Liver (tissue), 9 donors: Measurements from ENCODE around the gene FOXN3. TPM values are rescaled to one million over a fixed set of nuclear protein-coding genes. Genes with fewer than 3 reads are reported as not detected.

ENCODE experiments used
- DNase-seq: peaks from one replicate; pipeline ENCODE4 v3.0.0-alpha.2; 2017; ENCODE audit warnings: low spot score
- H3K27ac ChIP-seq, 2 donors: one replicate each; pipeline ENCODE4 v1.7.0; 2013; ENCODE audit warnings: inconsistent platforms in 2 of 2, low read length in 2 of 2, control low read depth in 1 of 2, low read depth in 1 of 2, mild to moderate bottlenecking in 1 of 2
- H3K27me3 ChIP-seq, 4 donors: one replicate each; pipeline versions ENCODE4 v1.6.1 to v1.7.0; 2013; ENCODE audit warnings: low read length in 3 of 4, inconsistent platforms in 1 of 4, mild to moderate bottlenecking in 1 of 4, moderate library complexity in 1 of 4; ENCODE audit not compliant: control insufficient read depth in 4 of 4, insufficient read depth in 4 of 4
- H3K36me3 ChIP-seq, 4 donors: one replicate each; pipeline versions ENCODE4 v1.6.1 to v1.7.0; 2013; ENCODE audit warnings: low read length in 3 of 4, mild to moderate bottlenecking in 3 of 4, low read depth in 1 of 4, moderate library complexity in 1 of 4; ENCODE audit not compliant: control insufficient read depth in 4 of 4, insufficient read depth in 3 of 4
- H3K4me1 ChIP-seq, 4 donors: one replicate each; pipeline versions ENCODE4 v1.6.1 to v1.7.0; 2013; ENCODE audit warnings: low read length in 3 of 4, mild to moderate bottlenecking in 3 of 4, moderate library complexity in 1 of 4; ENCODE audit not compliant: control insufficient read depth in 4 of 4, insufficient read depth in 4 of 4
- H3K4me3 ChIP-seq, 3 donors: one replicate each; pipeline versions ENCODE4 v1.6.1 to v1.7.0; 2013; ENCODE audit warnings: low read length in 3 of 3, control low read depth in 1 of 3, low read depth in 1 of 3, mild to moderate bottlenecking in 1 of 3
- H3K9ac ChIP-seq, 2 donors: one replicate each; pipeline ENCODE4 v1.7.0; 2013; ENCODE audit warnings: low read length in 2 of 2, mild to moderate bottlenecking in 2 of 2, moderate library complexity in 2 of 2, control low read depth in 1 of 2, low read depth in 1 of 2
- H3K9me3 ChIP-seq, 4 donors: one replicate each; pipeline versions ENCODE4 v1.6.1 to v1.7.0; 2013; ENCODE audit warnings: low read length in 3 of 4; ENCODE audit not compliant: control insufficient read depth in 4 of 4
- EGR1 ChIP-seq, 2 donors: IDR thresholded peaks; 2 replicates each; pipeline ENCODE4 v1.6.1; 2016 to 2018; ENCODE audit warnings: antibody characterized with exemption in 2 of 2, low read depth in 2 of 2
- FOXA1 ChIP-seq: IDR thresholded peaks from 2 replicates; pipeline ENCODE4 v1.6.1; 2016; ENCODE audit warnings: antibody characterized with exemption
- FOXA2 ChIP-seq: IDR thresholded peaks from 2 replicates; pipeline ENCODE4 v1.6.1; 2016; ENCODE audit warnings: antibody characterized with exemption
- GABPA ChIP-seq, 2 donors: IDR thresholded peaks in 1 of 2; conservative IDR thresholded peaks in 1 of 2; 2 replicates each; pipeline ENCODE4 v1.6.1; 2016; ENCODE audit warnings: antibody characterized with exemption in 2 of 2, mild to moderate bottlenecking in 1 of 2, moderate library complexity in 1 of 2
- HNF4A ChIP-seq, 2 donors: conservative IDR thresholded peaks; 2 replicates each; pipeline ENCODE4 v1.6.1; 2016; ENCODE audit warnings: antibody characterized with exemption in 2 of 2, mild to moderate bottlenecking in 2 of 2
- HNF4G ChIP-seq: IDR thresholded peaks from 2 replicates; pipeline ENCODE4 v1.6.1; 2016; ENCODE audit warnings: antibody characterized with exemption
- JUND ChIP-seq, 2 donors: IDR thresholded peaks; 2 replicates each; pipeline ENCODE4 v1.6.1; 2016; ENCODE audit warnings: antibody characterized with exemption in 2 of 2
- NR2F2 ChIP-seq: IDR thresholded peaks from 2 replicates; pipeline ENCODE4 v1.6.1; 2016; ENCODE audit warnings: antibody characterized with exemption
- RAD21 ChIP-seq, 2 donors: IDR thresholded peaks; 2 replicates each; pipeline ENCODE4 v1.6.1; 2016; ENCODE audit warnings: antibody characterized with exemption in 2 of 2, mild to moderate bottlenecking in 2 of 2
- RXRA ChIP-seq, 2 donors: IDR thresholded peaks; 2 replicates each; pipeline ENCODE4 v1.6.1; 2017 to 2018; ENCODE audit warnings: antibody characterized with exemption in 2 of 2, mild to moderate bottlenecking in 1 of 2
- SP1 ChIP-seq: IDR thresholded peaks from 2 replicates; pipeline ENCODE4 v1.6.1; 2018; ENCODE audit warnings: antibody characterized with exemption, mild to moderate bottlenecking
- TAF1 ChIP-seq: conservative IDR thresholded peaks from 2 replicates; pipeline ENCODE4 v1.6.1; 2016; ENCODE audit warnings: antibody characterized with exemption, mild to moderate bottlenecking
- WGBS: extraction: QIAGEN DNeasy Blood & Tissue Kit; methylation state at CpG from one replicate; pipeline ENCODE4 v1.1.7; 2013; 5-methylcytosine and 5-hydroxymethylcytosine counted together
- polyA plus RNA-seq, 2 donors: library from polyadenylated mRNA; stranded (reverse) in 1 of 2; unstranded in 1 of 2; fragments of 200-250 nt in 1 of 2; fragments of >200 nt in 1 of 2; fragmentation: Nextera tagmentation in 1 of 2; extraction: Ambion mirVana in 1 of 2; gene quantifications; one replicate each; pipeline versions ENCODE4 v1.2.1 to v1.2.3, GENCODE V29; 2013 to 2015
- total RNA-seq, 2 donors: library from RNA; depleted of rRNA; stranded (reverse); fragments of >200 nt; gene quantifications; one replicate each; pipeline ENCODE4 v1.2.3, GENCODE V29; 2014
- TF ChIP-seq, protein P1 (sequence below): IDR thresholded peaks from 2 replicates; pipeline ENCODE4 v1.6.1; 2016; ENCODE audit warnings: antibody characterized with exemption
- TF ChIP-seq, protein P2 (sequence below): fragments of 150-350 bp; IDR thresholded peaks from 2 replicates; pipeline ENCODE4 v1.5.1; 2017; ENCODE audit warnings: improper control_type of control experiment, low read depth, low read length; ENCODE audit not compliant: missing input control
- TF ChIP-seq, protein P3 (sequence below): IDR thresholded peaks from 2 replicates; pipeline ENCODE4 v1.6.1; 2016; ENCODE audit warnings: antibody characterized with exemption
- TF ChIP-seq, protein P4 (sequence below): IDR thresholded peaks from 2 replicates; pipeline ENCODE4 v1.6.1; 2016; ENCODE audit warnings: antibody characterized with exemption
- TF ChIP-seq, protein P5 (sequence below): IDR thresholded peaks from 2 replicates; pipeline ENCODE4 v1.6.1; 2016; ENCODE audit warnings: antibody characterized with exemption, mild to moderate bottlenecking
- donor health status: healthy.
- donor health status: healthy.
- donor health status: healthy.
- donor health status: healthy.
- donor health status: healthy.

FOXN3 gene
- total and polyA plus RNA-seq, 4 donors = 17.8 to 44.8 (median 35.3) TPM

DNA sequence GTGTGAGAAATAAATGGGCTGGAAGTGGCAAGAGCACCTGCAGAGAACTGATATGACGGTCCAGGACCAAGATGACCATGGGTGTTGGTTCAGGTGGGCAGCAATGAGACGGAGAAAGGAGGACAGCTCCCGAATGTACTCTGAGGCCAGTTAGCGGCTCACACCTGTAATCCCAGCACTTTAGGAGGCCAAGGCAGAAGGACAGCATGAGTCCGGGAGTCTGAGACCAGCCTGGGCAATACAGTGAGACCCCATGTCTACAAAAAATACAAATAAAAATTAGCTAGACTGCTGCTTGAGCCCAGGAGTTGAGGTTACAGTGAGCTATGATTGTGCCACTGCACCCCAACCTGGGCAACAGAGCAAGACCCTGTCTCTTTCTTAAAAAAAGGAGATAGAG, 60.1 kb downstream of the FOXN3 start:
- Histone ChIP-seq H3K4me3 (no peak overlapping the region), H3K9ac (no peak overlapping the region), H3K36me3 (peaks cover 0 to 3% (median 2%) of the 10 kb centered on the region in 4 donors), H3K27me3 (no peaks in the 10 kb centered on the region), H3K9me3 (no peaks in the 10 kb centered on the region), H3K27ac (no peak overlapping the region), H3K4me1 (peaks cover 9 to 18% (median 13%) of the 10 kb centered on the region in 4 donors)
- WGBS = 92% methylated on average over 5 of the region's 5 CpGs
- DNase-seq = no peak
- TF ChIP-seq, protein P1, sequence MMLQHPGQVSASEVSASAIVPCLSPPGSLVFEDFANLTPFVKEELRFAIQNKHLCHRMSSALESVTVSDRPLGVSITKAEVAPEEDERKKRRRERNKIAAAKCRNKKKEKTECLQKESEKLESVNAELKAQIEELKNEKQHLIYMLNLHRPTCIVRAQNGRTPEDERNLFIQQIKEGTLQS = no peak
- TF ChIP-seq, protein P2, sequence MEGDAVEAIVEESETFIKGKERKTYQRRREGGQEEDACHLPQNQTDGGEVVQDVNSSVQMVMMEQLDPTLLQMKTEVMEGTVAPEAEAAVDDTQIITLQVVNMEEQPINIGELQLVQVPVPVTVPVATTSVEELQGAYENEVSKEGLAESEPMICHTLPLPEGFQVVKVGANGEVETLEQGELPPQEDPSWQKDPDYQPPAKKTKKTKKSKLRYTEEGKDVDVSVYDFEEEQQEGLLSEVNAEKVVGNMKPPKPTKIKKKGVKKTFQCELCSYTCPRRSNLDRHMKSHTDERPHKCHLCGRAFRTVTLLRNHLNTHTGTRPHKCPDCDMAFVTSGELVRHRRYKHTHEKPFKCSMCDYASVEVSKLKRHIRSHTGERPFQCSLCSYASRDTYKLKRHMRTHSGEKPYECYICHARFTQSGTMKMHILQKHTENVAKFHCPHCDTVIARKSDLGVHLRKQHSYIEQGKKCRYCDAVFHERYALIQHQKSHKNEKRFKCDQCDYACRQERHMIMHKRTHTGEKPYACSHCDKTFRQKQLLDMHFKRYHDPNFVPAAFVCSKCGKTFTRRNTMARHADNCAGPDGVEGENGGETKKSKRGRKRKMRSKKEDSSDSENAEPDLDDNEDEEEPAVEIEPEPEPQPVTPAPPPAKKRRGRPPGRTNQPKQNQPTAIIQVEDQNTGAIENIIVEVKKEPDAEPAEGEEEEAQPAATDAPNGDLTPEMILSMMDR = no peak

DNA sequence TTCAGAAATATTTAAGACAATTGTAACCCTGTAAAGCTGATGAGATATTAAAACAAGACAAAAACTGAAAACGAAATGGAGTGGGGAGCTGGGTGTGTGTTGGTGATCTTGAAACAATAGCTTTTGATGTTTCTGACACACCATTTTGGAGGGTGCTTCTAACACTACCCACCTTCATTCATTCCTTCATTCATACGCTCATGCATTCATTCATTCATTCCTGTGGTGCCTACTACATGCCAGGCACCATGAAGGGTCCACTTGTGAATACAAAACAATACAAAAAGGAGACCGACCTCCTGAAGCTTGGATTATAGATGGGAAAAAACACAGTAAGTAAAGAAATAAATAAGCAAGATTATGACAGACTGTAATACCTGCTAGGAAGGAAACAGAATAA, 60.5 kb downstream of the FOXN3 start:
- Histone ChIP-seq H3K4me3 (no peak overlapping the region), H3K36me3 (peaks cover 0 to 3% (median 2%) of the 10 kb centered on the region in 4 donors), H3K9me3 (no peaks in the 10 kb centered on the region), H3K4me1 (peaks cover 9 to 21% (median 17%) of the 10 kb centered on the region in 4 donors), H3K27ac (no peak overlapping the region), H3K27me3 (no peaks in the 10 kb centered on the region), H3K9ac (no peak overlapping the region)
- TF ChIP-seq JUND (IDR thresholded peaks at IDR 0.05) (no peak), SP1 (no peak), FOXA2 (no peak), GABPA (IDR thresholded peaks at IDR 0.05 in 1 of 2, conservative IDR thresholded peaks at IDR 0.05 in 1 of 2) (no peak), NR2F2 (no peak), HNF4A (conservative IDR thresholded peaks at IDR 0.05) (no peak), HNF4G (no peak), RAD21 (IDR thresholded peaks at IDR 0.05) (no peak), EGR1 (IDR thresholded peaks at IDR 0.05; ENCODE audit: low read depth in 2 of 2) (no peak), TAF1 (no peak), FOXA1 (no peak), RXRA (IDR thresholded peaks at IDR 0.05) (no peak)
- TF ChIP-seq, protein P1 = no peak
- TF ChIP-seq, protein P3, sequence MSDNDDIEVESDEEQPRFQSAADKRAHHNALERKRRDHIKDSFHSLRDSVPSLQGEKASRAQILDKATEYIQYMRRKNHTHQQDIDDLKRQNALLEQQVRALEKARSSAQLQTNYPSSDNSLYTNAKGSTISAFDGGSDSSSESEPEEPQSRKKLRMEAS = no peak
- TF ChIP-seq, protein P4, sequence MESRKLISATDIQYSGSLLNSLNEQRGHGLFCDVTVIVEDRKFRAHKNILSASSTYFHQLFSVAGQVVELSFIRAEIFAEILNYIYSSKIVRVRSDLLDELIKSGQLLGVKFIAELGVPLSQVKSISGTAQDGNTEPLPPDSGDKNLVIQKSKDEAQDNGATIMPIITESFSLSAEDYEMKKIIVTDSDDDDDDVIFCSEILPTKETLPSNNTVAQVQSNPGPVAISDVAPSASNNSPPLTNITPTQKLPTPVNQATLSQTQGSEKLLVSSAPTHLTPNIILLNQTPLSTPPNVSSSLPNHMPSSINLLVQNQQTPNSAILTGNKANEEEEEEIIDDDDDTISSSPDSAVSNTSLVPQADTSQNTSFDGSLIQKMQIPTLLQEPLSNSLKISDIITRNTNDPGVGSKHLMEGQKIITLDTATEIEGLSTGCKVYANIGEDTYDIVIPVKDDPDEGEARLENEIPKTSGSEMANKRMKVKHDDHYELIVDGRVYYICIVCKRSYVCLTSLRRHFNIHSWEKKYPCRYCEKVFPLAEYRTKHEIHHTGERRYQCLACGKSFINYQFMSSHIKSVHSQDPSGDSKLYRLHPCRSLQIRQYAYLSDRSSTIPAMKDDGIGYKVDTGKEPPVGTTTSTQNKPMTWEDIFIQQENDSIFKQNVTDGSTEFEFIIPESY = no peak
- TF ChIP-seq, protein P5, sequence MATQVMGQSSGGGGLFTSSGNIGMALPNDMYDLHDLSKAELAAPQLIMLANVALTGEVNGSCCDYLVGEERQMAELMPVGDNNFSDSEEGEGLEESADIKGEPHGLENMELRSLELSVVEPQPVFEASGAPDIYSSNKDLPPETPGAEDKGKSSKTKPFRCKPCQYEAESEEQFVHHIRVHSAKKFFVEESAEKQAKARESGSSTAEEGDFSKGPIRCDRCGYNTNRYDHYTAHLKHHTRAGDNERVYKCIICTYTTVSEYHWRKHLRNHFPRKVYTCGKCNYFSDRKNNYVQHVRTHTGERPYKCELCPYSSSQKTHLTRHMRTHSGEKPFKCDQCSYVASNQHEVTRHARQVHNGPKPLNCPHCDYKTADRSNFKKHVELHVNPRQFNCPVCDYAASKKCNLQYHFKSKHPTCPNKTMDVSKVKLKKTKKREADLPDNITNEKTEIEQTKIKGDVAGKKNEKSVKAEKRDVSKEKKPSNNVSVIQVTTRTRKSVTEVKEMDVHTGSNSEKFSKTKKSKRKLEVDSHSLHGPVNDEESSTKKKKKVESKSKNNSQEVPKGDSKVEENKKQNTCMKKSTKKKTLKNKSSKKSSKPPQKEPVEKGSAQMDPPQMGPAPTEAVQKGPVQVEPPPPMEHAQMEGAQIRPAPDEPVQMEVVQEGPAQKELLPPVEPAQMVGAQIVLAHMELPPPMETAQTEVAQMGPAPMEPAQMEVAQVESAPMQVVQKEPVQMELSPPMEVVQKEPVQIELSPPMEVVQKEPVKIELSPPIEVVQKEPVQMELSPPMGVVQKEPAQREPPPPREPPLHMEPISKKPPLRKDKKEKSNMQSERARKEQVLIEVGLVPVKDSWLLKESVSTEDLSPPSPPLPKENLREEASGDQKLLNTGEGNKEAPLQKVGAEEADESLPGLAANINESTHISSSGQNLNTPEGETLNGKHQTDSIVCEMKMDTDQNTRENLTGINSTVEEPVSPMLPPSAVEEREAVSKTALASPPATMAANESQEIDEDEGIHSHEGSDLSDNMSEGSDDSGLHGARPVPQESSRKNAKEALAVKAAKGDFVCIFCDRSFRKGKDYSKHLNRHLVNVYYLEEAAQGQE = no peak
- TF ChIP-seq, protein P2 = no peak
- WGBS = 90% methylated on average over 3 of the region's 3 CpGs
- DNase-seq = no peak
